Left cardiac atrium (tissue), 4 donors: Measurements from ENCODE around the gene APOF. TPM values are rescaled to one million over a fixed set of nuclear protein-coding genes. Genes with fewer than 3 reads are reported as not detected.
"Not testable (repeated sequence)": the region's sequence is repeated elsewhere in the genome, so short reads cannot be mapped to it uniquely, and the experiment has no call there.

Source experiments
- ATAC-seq, 2 donors: fragments of 200-7000 bp; cut with Tn5 transposase; one replicate each; pipeline ENCODE4 v1.9.1; 2020; ENCODE audit warnings: mild to moderate bottlenecking in 2 of 2, moderate library complexity in 2 of 2
- DNase-seq: peaks from one replicate; pipeline ENCODE4 v3.0.0-alpha.2; 2020
- intact Hi-C, 2 donors: fragments of 100-400 bp; cut with DNase I; formaldehyde crosslinking; loops; one replicate each; pipeline versions ENCODE4 v1.14.1 to v1.15.1; 2022 to 2023
- total RNA-seq, 2 donors: library from RNA; stranded (reverse); fragmentation: NEBNext Ultra II Directional; extraction: Animal tissue kit (Norgen Biotek cat#: 25700); gene quantifications; one replicate each; pipeline ENCODE4 v1.2.1, GENCODE V29; 2021
- donor health status: DM: no; HTN: yes; CAD: no.
- donor health status: DM: no; HTN: yes; CAD: no; lungs with severe emphysema.
- donor health status: DM: yes; HTN: yes; CAD: no.
- donor health status: Dilated cardiomyopathy.

APOF gene
- total RNA-seq, 2 donors from 2014 or later: not detected

DNA sequence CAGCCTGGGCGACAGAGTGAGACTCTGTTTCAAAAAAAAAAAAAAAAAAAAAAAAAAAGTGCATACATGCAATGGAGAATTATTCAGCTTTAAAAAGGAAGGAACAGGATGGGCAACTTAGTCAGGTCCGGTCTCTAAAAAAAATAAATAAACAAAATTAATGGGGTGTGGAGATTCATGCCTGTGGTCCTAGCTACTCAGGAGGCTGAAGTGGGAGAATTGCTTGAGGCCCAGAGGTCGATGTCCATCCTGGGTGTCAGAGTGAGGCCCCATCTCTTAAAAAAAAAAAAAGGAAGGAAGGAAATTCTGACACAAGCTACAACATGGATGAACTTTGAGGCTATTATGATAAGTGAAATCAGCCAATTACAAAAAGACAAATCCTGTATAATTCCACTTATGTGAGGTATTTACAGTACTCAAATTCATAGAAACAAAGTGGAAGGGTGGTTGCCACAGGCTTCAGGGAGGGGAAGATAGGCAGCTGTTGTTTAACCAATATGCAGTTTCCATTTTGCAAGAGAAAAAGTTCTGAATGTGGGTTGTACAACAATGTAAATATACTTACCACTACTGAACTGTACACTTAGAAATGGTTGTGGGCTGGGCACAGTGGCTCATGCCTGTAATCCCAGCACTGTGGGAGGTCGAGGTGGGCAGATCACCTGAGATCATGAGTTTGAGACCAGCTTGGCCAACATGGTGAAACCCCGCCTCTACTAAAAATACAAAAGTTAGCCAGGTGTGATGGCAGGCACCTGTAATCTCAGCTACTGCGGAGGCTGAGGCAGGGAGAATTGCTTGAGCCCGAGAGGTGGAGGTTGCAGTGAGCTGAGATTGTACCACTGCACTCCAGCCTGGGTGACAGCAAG is 12.3 kb upstream of the APOF start:
- intact Hi-C loops: no loop called here
- no peak for DNase-seq
- ATAC-seq: no peak

DNA sequence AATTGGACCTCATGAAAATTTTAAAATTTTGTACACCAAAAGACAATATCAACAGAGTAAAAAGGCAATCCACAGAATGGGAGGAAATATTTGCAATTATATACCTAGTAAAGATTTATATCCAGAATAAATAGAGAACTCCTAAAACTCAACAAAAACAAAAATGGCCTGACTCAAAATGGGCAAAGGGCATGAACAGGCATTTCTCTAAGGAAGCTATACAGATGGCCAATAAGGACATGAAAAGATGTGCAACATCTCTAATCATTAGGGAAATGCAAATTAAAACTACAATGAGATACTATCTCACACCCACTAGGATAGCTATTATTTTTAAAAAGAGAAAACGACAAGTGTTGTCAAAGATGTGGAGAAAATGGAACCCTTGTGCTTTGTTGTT is 10.9 kb upstream of the APOF start:
- intact Hi-C loops: no loop called here
- no peak for DNase-seq
- ATAC-seq: no peak

DNA sequence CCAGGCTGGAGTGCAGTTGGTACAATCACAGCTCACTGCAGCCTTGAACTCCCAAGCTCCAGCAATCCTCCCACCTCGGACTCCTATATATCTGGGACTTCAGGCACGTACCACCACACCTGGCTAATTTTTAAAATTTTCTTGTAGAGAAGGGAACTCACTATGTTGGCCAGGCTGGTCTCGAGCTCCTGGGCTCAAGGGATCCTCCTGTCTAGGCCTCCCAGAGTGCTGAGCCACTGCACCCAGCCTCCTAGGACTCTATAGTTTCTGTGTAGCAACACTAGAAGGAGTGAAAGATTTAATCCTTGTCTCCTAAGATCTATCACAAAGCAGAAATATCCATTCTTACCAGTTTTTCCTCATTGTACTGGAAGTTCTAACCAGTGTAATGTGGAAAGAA is 4.3 kb upstream of the APOF start:
- intact Hi-C loops: no loop called here
- ATAC-seq: no peak

DNA sequence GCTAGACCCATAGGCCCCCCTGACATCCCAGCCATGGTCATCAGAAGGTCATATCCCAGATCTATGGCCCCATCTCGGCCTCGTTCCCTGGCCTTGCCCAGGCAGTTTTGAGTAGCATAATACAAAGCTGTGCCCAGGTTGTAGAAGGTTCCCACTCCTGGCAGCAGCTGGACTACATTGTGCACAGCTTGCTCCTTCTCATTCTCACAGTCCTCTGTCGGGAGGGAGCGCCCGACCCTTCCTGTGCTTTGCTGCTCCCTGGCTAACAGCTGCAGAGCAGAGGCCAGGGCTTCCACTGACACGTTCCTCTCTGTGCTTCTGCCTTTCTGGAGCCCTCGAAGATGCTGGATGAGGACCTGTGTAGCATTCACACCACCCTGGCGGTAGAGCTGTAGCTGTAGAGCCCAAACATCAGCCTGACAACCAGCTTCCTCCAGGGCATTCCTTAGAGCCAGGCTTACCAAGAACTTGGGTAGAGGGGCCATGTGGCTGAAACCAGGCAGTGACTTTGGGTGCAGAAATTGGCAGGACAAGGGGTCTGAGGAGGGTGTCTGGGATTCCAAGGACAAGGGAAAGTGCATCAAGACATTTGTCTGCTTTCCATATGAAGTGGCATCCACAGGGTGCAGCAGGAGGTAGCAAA is 1.0 kb downstream of the APOF start:
- DNase-seq (no peak), ATAC-seq (no peak)
- intact Hi-C loops: no loop called here

More for the DNA sequence above, 4.3 kb upstream of the APOF start:
- no peak for DNase-seq

DNA sequence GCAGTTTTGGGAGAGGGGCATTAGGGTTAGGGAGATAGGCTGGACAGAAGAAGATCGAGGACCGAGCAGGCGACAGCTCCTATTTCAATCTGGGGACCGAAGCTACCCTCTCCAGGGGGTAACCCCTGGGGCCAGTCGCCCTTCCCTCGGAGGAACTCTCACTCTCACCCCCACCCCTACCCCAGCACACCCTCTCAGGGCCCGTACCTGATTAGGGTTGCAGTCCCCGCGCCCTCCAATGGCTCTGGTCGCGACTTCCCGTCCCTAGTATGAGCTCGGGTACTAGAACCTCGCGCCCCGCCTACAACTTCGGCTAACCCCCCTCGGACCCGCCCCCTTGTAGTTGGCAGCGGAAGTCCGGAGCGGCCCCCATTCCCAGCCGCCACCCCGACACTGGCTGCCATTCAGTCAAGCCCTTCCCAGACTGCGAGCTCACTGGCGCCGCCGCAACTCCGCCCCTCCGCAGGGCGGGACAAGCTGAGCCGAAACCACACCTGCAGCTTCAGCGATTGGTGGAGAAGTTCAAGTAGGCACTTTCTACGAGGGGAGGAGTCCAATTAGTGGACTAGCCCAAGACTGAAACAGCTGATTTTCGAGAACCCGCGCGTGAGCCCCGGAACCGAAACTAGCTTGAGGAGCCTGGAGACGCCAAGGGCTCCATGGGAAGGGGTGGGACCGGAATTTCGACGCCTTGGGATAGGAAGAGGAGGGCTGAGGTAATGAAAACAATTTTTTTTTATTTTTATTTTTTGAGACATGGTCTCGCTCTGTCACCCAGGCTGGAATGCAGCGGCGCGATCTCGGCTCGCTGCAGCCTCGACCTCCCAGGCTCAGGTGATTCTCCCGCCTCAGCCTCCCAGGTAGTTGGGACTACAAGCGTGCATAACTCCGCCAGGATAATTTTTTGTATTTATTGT is 2.5 kb downstream of the APOF start, which contains the start of gene STAT2:
Gene STAT2, minus strand, starts transcription at position 257 of the 917 bp plus-strand sequence. CDS start 3,536 bp downstream, outside the sequence.
- intact Hi-C loops: loop anchor here in 1 of 2 donors (5.0 kb wide), 1 partner anchor 102 kb away; no protein-coding TSS in a partner anchor
- DNase-seq (peak; percentile 99), ATAC-seq (peak; percentile 98 to 99)

DNA sequence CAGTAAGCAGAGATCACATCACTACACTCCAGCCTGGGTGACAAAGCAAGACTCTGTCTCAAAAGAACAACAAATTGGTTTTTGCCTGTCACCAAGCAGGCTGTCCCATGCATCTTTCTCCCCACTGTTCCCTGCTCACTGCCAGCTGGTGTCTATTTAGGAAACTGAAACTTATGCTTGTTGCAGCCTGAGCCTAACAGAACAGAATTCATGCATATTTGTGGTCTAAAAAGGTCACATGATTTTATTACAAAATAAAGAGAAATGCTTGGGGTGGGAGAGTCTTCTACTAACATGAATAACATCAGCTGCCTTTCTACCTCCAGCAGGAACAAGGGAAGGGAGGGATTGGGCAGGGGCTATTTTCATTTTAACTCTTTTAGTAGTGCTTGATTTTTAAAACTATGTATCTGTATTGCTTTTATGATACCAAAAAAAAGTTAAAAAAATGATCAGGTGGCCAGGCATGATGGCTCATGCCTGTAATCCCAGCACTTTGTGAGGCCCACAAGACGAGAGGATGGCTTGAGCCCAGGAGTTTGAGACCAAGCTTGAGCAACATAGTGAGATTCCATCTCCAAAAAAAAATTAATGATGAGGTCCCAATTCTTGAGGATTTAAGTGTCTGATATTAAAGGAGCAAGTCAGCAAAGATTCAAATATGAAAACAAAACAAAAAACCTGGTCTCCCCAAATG is 3.7 kb downstream of the APOF start:
- DNase-seq (no peak), ATAC-seq (peak in 1 of 2 donors; percentile 1)
- intact Hi-C loops: loop anchor here in 1 of 2 donors (5.0 kb wide), 1 partner anchor 103 kb away; no protein-coding TSS in a partner anchor

DNA sequence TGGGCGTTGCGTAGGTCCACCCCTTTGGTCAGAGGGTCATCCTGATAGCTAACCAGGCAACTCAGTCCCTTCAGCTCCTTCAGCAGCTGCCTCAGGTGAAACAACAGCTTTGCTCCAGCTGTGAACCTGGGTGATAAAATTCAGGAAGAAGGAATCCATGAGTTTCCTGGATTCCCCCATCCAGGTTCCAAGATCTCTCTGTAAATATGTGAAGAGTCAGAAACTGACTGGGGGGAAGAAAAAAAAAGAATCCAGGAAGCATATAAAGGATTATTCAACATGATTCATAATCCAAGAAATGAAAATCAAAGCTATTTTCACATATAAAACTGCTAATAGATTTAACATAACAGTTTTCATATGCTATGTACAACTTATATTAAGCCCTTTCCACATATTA is 11.3 kb downstream of the APOF start:
- ATAC-seq (no peak), DNase-seq (no peak)
- intact Hi-C loops: no loop called here

DNA sequence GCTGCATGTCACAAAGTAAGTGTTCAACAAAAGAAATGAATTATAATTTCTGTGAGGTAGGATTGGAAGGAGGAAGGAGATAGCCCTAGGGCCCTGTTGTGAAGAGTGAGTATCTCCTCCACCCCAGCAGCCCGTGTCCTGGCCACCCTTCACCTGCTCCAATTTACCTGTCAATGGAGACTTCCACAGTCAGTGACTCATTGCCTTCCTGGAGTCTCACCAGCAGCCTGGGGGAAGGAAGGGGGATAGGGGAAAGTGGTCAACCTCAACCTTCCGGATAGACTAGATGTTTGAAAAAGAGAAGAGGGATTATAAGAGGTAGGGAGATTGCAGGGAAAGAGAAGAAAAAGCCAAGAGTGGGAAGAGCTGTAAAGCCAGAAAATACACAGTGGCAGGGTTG is 12.0 kb downstream of the APOF start:
- ATAC-seq: no peak
- no peak for DNase-seq
- intact Hi-C loops: no loop called here

DNA sequence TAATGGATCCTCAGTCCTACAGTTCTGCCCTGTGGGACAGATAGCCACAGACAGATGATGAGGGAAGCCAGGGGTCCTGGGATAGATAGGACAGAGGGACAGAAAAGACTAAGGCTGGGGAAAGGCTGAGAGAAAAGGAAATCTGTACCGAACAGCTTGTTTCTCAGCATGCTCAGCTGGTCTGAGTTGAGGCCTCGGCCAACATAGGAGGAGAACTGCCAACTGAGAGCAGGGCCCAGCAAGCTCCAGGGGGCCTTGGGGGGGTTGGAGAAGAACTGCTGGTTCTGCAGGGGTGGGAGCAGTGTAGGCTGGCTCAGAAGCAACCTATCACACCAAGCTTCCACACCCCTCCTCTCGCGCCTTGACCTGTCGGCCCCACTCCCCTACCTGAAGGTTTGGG is 13.9 kb downstream of the APOF start:
- no peak for ATAC-seq
- intact Hi-C loops: no loop called here
- DNase-seq: no peak

DNA sequence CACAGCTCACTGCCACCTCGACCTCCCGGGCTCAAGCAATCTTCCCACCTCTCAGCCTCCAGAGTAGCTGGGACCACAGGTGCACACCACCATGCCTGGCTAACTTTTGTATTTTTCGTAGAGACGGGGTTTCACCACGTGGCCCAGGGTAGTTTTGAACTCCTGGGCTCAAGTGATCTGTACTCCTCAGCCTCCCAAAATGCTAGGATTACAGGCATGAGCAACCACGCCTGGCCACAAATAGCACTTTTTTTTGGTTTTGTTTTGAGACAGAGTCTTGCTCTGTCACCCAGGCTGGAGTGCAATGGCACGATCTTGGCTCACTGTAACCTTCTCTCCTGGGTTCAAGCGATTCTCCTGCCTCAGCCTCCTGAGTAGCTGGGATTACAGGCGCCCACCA is 15.4 kb downstream of the APOF start:
- ATAC-seq, DNase-seq, intact Hi-C loops: not testable (repeated sequence)

DNA sequence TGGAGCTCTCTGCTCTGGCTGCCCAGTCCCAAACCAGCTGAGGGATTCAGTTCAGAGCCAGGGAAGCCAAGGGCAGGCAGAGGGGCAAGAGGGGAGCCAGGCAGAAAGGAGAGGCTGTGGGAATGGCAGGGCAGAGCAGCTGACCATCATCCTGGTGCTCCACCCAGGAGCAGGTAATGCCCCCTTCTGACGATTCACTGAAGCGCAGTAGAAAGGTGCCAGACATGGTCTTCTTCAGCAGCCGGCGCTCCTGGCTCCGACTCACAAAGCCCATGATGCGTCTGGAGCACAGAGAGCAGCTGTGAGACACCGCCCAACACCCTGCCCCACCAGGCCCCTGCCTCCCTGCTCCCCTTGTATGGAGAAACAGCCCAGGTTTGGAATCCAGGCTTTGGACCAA is 16.0 kb downstream of the APOF start:
- ATAC-seq (no peak), DNase-seq (no peak)

DNA sequence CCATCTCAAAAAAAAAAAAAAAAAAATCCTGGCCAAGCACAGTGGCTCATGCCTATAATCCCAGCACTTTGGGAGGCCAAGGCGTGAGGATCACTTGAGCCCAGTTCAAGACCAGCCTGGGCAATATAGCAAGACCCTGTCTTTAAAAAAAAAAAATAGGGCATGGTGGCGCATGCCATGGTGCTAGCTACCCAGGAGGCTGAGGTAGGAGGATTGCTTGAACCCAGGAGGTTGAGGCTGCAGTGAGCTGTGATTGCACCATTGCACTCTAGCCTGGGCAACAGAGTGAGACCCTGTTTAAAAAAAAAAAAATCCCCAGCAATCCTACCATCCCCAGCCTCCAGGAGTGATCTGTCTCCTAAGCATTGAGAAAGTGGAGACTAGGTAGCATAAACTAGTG is 20.4 kb downstream of the APOF start:
- intact Hi-C loops, ATAC-seq, DNase-seq: not testable (repeated sequence)

More for the DNA sequence above, 16.0 kb downstream of the APOF start:
- intact Hi-C loops: no loop called here

DNA sequence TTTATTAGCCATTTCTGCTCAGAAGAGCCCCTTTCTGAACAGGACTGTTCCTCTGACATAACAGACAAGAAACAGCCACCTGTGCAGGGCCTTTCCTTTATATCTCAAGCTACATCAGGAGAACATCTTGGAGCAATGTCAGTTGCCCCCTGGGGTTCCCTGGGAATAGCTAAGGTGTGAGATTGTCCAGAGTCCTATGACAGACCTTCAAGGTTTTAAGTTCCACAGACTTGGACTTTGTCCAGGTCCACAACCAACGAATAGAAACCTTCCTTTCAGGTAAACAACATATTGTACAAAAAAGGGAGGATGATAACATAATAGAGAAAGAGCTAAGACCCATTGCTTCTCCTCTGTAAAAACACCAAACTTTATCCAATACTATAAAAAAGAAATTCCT is 21.0 kb downstream of the APOF start:
- no peak for DNase-seq
- no peak for ATAC-seq
- intact Hi-C loops: no loop called here

DNA sequence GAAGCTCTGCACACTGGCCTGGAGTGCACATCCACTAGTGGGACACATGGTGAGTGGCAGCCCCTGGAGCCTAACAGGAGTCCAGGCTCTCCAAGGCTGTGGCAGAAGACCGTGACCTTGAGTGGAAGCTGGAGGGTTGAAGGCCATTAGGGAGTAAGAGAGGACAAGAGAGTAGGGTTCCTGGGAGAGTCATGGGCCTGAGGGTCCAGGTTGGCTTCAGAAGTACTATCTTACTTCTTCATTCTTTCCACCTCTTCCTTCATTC is 23.6 kb downstream of the APOF start:
- intact Hi-C loops: loop anchor here in 1 of 2 donors (10.0 kb wide), 1 partner anchor 116 kb away; the partner anchor contains the start of gene MIP
- ATAC-seq (no peak), DNase-seq (no peak)

DNA sequence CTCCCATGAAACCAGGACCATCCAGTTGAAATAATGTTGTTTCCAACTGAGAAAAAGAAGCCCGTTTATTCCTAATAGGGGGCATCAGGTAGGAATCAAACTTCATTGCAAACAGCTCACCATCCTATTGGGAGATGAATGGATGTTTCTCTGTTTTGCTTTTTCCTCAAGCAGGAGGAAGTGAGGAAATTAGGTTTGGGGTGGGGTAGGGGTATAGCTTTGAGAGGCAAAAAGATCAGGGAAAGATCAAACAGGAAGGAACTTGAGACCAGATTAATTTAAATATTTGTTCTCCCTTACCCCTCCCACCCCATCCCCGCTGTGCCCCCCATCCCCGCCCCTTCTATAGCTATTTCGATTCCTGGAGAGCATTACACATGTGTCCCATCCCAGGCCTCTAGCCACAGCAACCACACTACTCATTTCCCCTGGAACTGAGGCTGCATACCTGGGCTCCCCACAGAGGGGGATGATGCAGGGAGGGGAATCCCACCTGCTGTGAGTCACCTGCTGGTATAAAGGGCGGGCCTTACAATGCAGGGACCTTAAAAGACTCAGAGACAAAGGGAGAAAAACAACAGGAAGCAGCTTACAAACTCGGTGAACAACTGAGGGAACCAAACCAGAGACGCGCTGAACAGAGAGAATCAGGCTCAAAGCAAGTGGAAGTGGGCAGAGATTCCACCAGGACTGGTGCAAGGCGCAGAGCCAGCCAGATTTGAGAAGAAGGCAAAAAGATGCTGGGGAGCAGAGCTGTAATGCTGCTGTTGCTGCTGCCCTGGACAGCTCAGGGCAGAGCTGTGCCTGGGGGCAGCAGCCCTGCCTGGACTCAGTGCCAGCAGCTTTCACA is 24.1 kb downstream of the APOF start, which contains the start of gene IL23A:
Gene IL23A, plus strand, starts transcription at position 577 of the 850 bp plus-strand sequence. Its CDS starts 161 bp downstream, at position 738.
- no peak for DNase-seq
- ATAC-seq: no peak
- intact Hi-C loops: loop anchor here in 1 of 2 donors (10.0 kb wide), 1 partner anchor 116 kb away; the partner anchor contains the start of gene MIP

DNA sequence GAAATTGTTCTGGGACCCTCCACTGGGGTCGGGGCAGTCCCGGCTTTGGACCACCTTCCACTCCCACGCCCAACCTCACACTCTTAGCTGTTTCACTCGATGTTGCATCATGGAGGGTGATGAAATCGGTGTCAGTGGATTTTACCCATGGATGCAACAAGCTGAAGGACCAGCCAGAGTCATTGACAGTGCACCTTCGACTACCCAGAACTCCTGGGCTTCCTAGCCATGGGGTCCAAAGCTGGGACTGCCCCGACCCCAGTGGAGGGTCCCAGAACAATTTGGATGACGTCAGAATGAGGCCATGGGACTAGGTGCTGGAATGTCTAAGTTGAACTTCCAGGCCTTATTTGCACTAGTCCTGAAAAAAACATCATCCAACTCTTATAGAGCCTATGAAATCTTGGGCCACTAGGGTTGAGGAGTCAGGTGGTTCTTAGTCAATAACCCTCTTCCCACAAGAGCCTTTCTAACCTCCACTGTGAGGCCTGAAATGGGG is 24.9 kb downstream of the APOF start:
- DNase-seq: no peak
- intact Hi-C loops: loop anchor here in 1 of 2 donors (10.0 kb wide), 1 partner anchor 117 kb away; the partner anchor contains the start of gene MIP
- ATAC-seq: no peak
